GM12891 (cell line): ENCODE measurements around the gene ADNP.

ENCODE experiments used
- DNase-seq: peaks from one replicate; pipeline ENCODE4 v3.0.0; 2011; ENCODE audit warnings: low spot score; ENCODE audit not compliant: insufficient read length
- FAIRE-seq: peaks from 2 replicates; lab custom pipeline; 2011; peaks lifted over from hg19 to GRCh38; lab: Jason Lieb, UNC
- PAX5 ChIP-seq: IDR thresholded peaks from 2 replicates; pipeline ENCODE4 v1.6.1; 2011; ENCODE audit warnings: low read length, moderate library complexity, mild to moderate bottlenecking; ENCODE audit not compliant: insufficient read depth, severe bottlenecking
- POLR2A ChIP-seq: IDR thresholded peaks from 2 replicates; pipeline ENCODE4 v1.6.1; 2011; ENCODE audit warnings: low read depth, low read length, control low read depth
- POLR2AphosphoS5 ChIP-seq: IDR thresholded peaks from 2 replicates; pipeline ENCODE4 v1.6.1; 2011; ENCODE audit warnings: low read depth, low read length, control low read depth
- POU2F2 ChIP-seq: IDR thresholded peaks from 2 replicates; pipeline ENCODE4 v1.6.1; 2011; ENCODE audit warnings: low read depth, mild to moderate bottlenecking, control low read depth, low read length, moderate library complexity
- SPI1 ChIP-seq: IDR thresholded peaks from 2 replicates; pipeline ENCODE4 v1.6.1; 2011; ENCODE audit warnings: low read depth, low read length, control low read depth
- TAF1 ChIP-seq: IDR thresholded peaks from 2 replicates; pipeline ENCODE4 v1.6.1; 2011; ENCODE audit warnings: low read depth, low read length, control low read depth

The ADNP gene

GRCh38 chr20:50959543-50960126 lies 28.4 kb upstream of the ADNP start:
- DNase-seq (no peak), FAIRE-seq (no peak)
- TF ChIP-seq POLR2A (no peak), SPI1 (no peak), POU2F2 (no peak), PAX5 (no peak), POLR2AphosphoS5 (no peak), TAF1 (no peak)

GRCh38 chr20:50958615-50959542 lies 27.6 kb upstream of the ADNP start, which contains the start of gene MOCS3:
TSS of gene MOCS3 (plus strand) at chr20:50958818. CDS start at chr20:50958843, 25 bp downstream.
- TF ChIP-seq PAX5: no peak
- TF ChIP-seq POU2F2: 0 out of 2 replicates have a peak, but pooled peaks have one; percentile 20
- TF ChIP-seq POLR2AphosphoS5: no peak
- DNase-seq: peak; percentile 71
- FAIRE-seq: no peak

- peak; percentile 99 for TF ChIP-seq POLR2A
- TF ChIP-seq POLR2AphosphoS5: peak; percentile 99
- peak; percentile 25; the same call in 1 of the 2 replicates for TF ChIP-seq SPI1
- TF ChIP-seq POU2F2: peak; percentile 59; the same call in 1 of the 2 replicates
- TF ChIP-seq TAF1: peak; percentile 100
- no peak for TF ChIP-seq PAX5
- DNase-seq (peak; percentile 60), FAIRE-seq (peak; percentile 97)
Observed at GRCh38 chr20:50957798-50958614, 26.8 kb upstream of the ADNP start, which contains the start of gene DPM1. TSS of gene DPM1 (minus strand) at chr20:50958532. CDS start at chr20:50958523, 9 bp downstream.

- TF ChIP-seq TAF1 (no peak), POLR2A (no peak), PAX5 (no peak), SPI1 (no peak)
- DNase-seq (no peak), FAIRE-seq (no peak)
Observed at GRCh38 chr20:50957276-50957675, 26.0 kb upstream of the ADNP start.

- FAIRE-seq: no peak
- DNase-seq: no peak
- TF ChIP-seq POU2F2: no peak
- TF ChIP-seq TAF1: no peak
- no peak for TF ChIP-seq PAX5
- TF ChIP-seq SPI1: no peak
Observed at GRCh38 chr20:50953821-50954220, 22.6 kb upstream of the ADNP start.

GRCh38 chr20:50953196-50953595 lies 22.0 kb upstream of the ADNP start:
- no peak for TF ChIP-seq POU2F2
- FAIRE-seq: no peak

GRCh38 chr20:50948132-50948785 lies 17.0 kb upstream of the ADNP start:
- no peak for TF ChIP-seq TAF1
- TF ChIP-seq POU2F2: no peak
- no peak for TF ChIP-seq SPI1
- TF ChIP-seq PAX5: no peak
- no peak for TF ChIP-seq POLR2AphosphoS5
- no peak for TF ChIP-seq POLR2A
- DNase-seq: no peak
- no peak for FAIRE-seq

More at GRCh38 chr20:50953196-50953595, 22.0 kb upstream of the ADNP start:
- DNase-seq: no peak

GRCh38 chr20:50943069-50943468 lies 11.8 kb upstream of the ADNP start:
- FAIRE-seq (no peak), DNase-seq (no peak)
- TF ChIP-seq TAF1 (no peak), POLR2AphosphoS5 (no peak), SPI1 (no peak)

GRCh38 chr20:50933589-50933988 lies 2.4 kb upstream of the ADNP start:
- FAIRE-seq (no peak), DNase-seq (no peak)
- TF ChIP-seq PAX5 (no peak), POLR2AphosphoS5 (no peak), TAF1 (no peak), POLR2A (no peak), SPI1 (no peak), POU2F2 (no peak)
